Uterus (tissue), 4 donors: ENCODE data around the gene ABCA1. TPM values are rescaled to one million over a fixed set of nuclear protein-coding genes. Genes with fewer than 3 reads are reported as not detected.

Experiments used
- DNase-seq, 2 donors: peaks; one replicate each; pipeline ENCODE4 v3.0.0-alpha.2; 2019 to 2020
- H3K27ac ChIP-seq, 2 donors: fragments of 200-600 bp; sonication (generic); 1 replicate in 1 of 2; 2 replicates in 1 of 2; pipeline ENCODE4 v1.5.1; 2016 to 2018
- H3K27me3 ChIP-seq, 2 donors: fragments of 200-600 bp; sonication (generic); one replicate each; pipeline ENCODE4 v1.5.1; 2018 to 2019; ENCODE audit warnings: control low read depth in 1 of 2
- H3K36me3 ChIP-seq, 2 donors: fragments of 200-600 bp; sonication (generic); one replicate each; pipeline ENCODE4 v1.5.1; 2019; ENCODE audit warnings: control low read depth in 1 of 2
- H3K4me1 ChIP-seq, 2 donors: fragments of 200-600 bp; sonication (generic); one replicate each; pipeline ENCODE4 v1.5.1; 2018 to 2019; ENCODE audit warnings: control low read depth in 1 of 2
- H3K4me3 ChIP-seq, 2 donors: fragments of 200-600 bp; sonication (generic); 1 replicate in 1 of 2; 2 replicates in 1 of 2; pipeline ENCODE4 v1.5.1; 2018 to 2019; ENCODE audit warnings: mild to moderate bottlenecking in 1 of 2
- H3K9me3 ChIP-seq, 2 donors: fragments of 200-600 bp; sonication (generic); one replicate each; pipeline ENCODE4 v1.5.1; 2019; ENCODE audit warnings: control low read depth in 1 of 2
- CTCF ChIP-seq, 4 experiments: fragments of 200-600 bp in 2 of 4; fragments of 450-650 bp in 2 of 4; sonication (generic) in 2 of 4; IDR thresholded peaks; one replicate each; pipeline ENCODE4 v1.5.1; 2016 to 2019; ENCODE audit warnings: antibody characterized with exemption in 4 of 4, mild to moderate bottlenecking in 2 of 4, moderate library complexity in 1 of 4
- POLR2A ChIP-seq, 2 donors: fragments of 450-650 bp; IDR thresholded peaks; one replicate each; pipeline ENCODE4 v1.6.1; 2016; ENCODE audit warnings: antibody characterized with exemption in 2 of 2, mild to moderate bottlenecking in 1 of 2, moderate library complexity in 1 of 2
- intact Hi-C: fragments of 100-400 bp; cut with DNase I; formaldehyde crosslinking; loops from one replicate; pipeline ENCODE4 v1.15.1; 2023; ENCODE audit warnings: low total_unique reads
- total RNA-seq, 4 donors: library from RNA; depleted of rRNA in 3 of 4; stranded (reverse); fragments of >200 nt in 3 of 4; gene quantifications; one replicate each; pipeline versions ENCODE4 v1.1.0 to v1.2.4, GENCODE V29; 2014 to 2023
- donor health status: DM: yes; HTN: yes; CAD: no.

Gene ABCA1
- total RNA-seq, 4 donors from 2014 or later = 13.8 to 43.3 (median 25.9) TPM

- no peaks in the 10 kb centered on the region for H3K27me3 ChIP-seq
- no peak overlapping the region for H3K27ac ChIP-seq
- peaks cover 0 to 7% of the 10 kb centered on the region in 2 donors for H3K4me1 ChIP-seq
- no peaks in the 10 kb centered on the region for H3K9me3 ChIP-seq
- intact Hi-C loops = no loop called here
- H3K36me3 ChIP-seq = no peaks in the 10 kb centered on the region
- no peak overlapping the region for H3K4me3 ChIP-seq
- DNase-seq = no peak
- TF ChIP-seq POLR2A (IDR thresholded peaks at IDR 0.05) = no peak
These were observed 52.1 kb downstream of the ABCA1 start for GRCh38 chr9:104875897-104876296.

GRCh38 chr9:104875320-104875719 is 52.6 kb downstream of the ABCA1 start:
- no peaks in the 10 kb centered on the region for H3K36me3 ChIP-seq
- H3K4me3 ChIP-seq = no peak overlapping the region
- H3K27ac ChIP-seq = no peak overlapping the region
- no peaks in the 10 kb centered on the region for H3K9me3 ChIP-seq
- no peaks in the 10 kb centered on the region for H3K27me3 ChIP-seq
- H3K4me1 ChIP-seq = peaks cover 0 to 7% of the 10 kb centered on the region in 2 donors
- intact Hi-C loops = no loop called here
- no peak for TF ChIP-seq CTCF (IDR thresholded peaks at IDR 0.05)
- no peak for TF ChIP-seq POLR2A (IDR thresholded peaks at IDR 0.05)
- no peak for DNase-seq

- peaks cover 15% of the 10 kb centered on the region in 2 donors for H3K4me1 ChIP-seq
- intact Hi-C loops = no loop called here
- TF ChIP-seq POLR2A (IDR thresholded peaks at IDR 0.05) (no peak), CTCF (IDR thresholded peaks at IDR 0.05) (no peak)
- no peaks in the 10 kb centered on the region for H3K9me3 ChIP-seq
- no peaks in the 10 kb centered on the region for H3K27me3 ChIP-seq
- H3K4me3 ChIP-seq = no peak overlapping the region
- DNase-seq = no peak
- no peaks in the 10 kb centered on the region for H3K36me3 ChIP-seq
- peak overlapping the region; percentile 25 to 42 for H3K27ac ChIP-seq
These were observed 54.5 kb downstream of the ABCA1 start for GRCh38 chr9:104873489-104873850.

GRCh38 chr9:104872656-104873488 is 55.1 kb downstream of the ABCA1 start:
- no peaks in the 10 kb centered on the region for H3K36me3 ChIP-seq
- H3K4me3 ChIP-seq = no peak overlapping the region
- no peaks in the 10 kb centered on the region for H3K27me3 ChIP-seq
- H3K27ac ChIP-seq = peak overlapping the region; percentile 25 to 42
- H3K9me3 ChIP-seq = no peaks in the 10 kb centered on the region
- no peak for TF ChIP-seq CTCF (IDR thresholded peaks at IDR 0.05)
- TF ChIP-seq POLR2A (IDR thresholded peaks at IDR 0.05) = no peak
- DNase-seq = peak; percentile 55 to 61
- intact Hi-C loops = no loop called here
- H3K4me1 ChIP-seq = peaks cover 15 to 17% of the 10 kb centered on the region in 2 donors

- no peaks in the 10 kb centered on the region for H3K36me3 ChIP-seq
- TF ChIP-seq CTCF (IDR thresholded peaks at IDR 0.05) (no peak), POLR2A (IDR thresholded peaks at IDR 0.05) (no peak)
- no peaks in the 10 kb centered on the region for H3K9me3 ChIP-seq
- peaks cover 15 to 17% of the 10 kb centered on the region in 2 donors for H3K4me1 ChIP-seq
- intact Hi-C loops = no loop called here
- no peak overlapping the region for H3K27ac ChIP-seq
- no peak for DNase-seq
- H3K4me3 ChIP-seq = no peak overlapping the region
- H3K27me3 ChIP-seq = no peaks in the 10 kb centered on the region
These were observed 55.9 kb downstream of the ABCA1 start for GRCh38 chr9:104871961-104872527.
